Pancreas (tissue), 10 donors: Measurements from ENCODE around the gene SNX17. TPM values are rescaled to one million over a fixed set of nuclear protein-coding genes. Genes with fewer than 3 reads are reported as not detected.

Experiments
- ATAC-seq, 4 donors: fragments of 200-7000 bp; cut with Tn5 transposase; one replicate each; pipeline versions ENCODE4 v1.8.0 to v1.9.1; 2020; ENCODE audit warnings: mild to moderate bottlenecking in 4 of 4, moderate library complexity in 4 of 4
- DNase-seq, 6 donors: peaks; one replicate each; pipeline ENCODE4 v3.0.0-alpha.2; 2020
- FAIRE-seq: peaks from 2 replicates; lab custom pipeline; 2012; peaks lifted over from hg19 to GRCh38; lab: Jason Lieb, UNC
- H3K27ac ChIP-seq, 4 donors: fragments of 200-600 bp; sonication (generic); 1 replicate in 3 of 4; 2 replicates in 1 of 4; pipeline versions ENCODE4 v1.5.0 to v1.8.0; 2020
- H3K27me3 ChIP-seq, 4 donors: fragments of 200-600 bp; one replicate each; pipeline ENCODE4 v1.8.0; 2021
- H3K36me3 ChIP-seq, 3 donors: fragments of 200-600 bp; sonication (generic) in 1 of 3; one replicate each; pipeline versions ENCODE4 v1.5.0 to v1.8.0; 2020 to 2021
- H3K4me1 ChIP-seq, 3 donors: fragments of 200-600 bp; one replicate each; pipeline ENCODE4 v1.8.0; 2021
- H3K4me3 ChIP-seq, 4 donors: fragments of 200-600 bp; sonication (generic) in 2 of 4; one replicate each; pipeline versions ENCODE4 v1.5.0 to v1.8.0; 2020 to 2021
- H3K9me3 ChIP-seq, 4 donors: fragments of 200-600 bp; one replicate each; pipeline ENCODE4 v1.8.0; 2021
- WGBS, 2 donors: extraction: QIAGEN DNeasy Blood & Tissue Kit; methylation state at CpG; one replicate each; pipeline ENCODE4 v1.1.7; 2013; 5-methylcytosine and 5-hydroxymethylcytosine counted together
- intact Hi-C, 3 donors: fragments of 100-400 bp; cut with DNase I; formaldehyde crosslinking; loops; one replicate each; pipeline versions ENCODE4 v1.11.1 to v1.14.2; 2022
- polyA plus RNA-seq, 2 donors: library from polyadenylated mRNA; stranded (reverse); fragments of 200-250 nt; gene quantifications; one replicate each; pipeline ENCODE4 v1.2.3, GENCODE V29; 2013
- total RNA-seq, 6 donors: library from RNA; stranded (reverse); fragmentation: NEBNext Ultra II Directional in 4 of 6; extraction: Animal tissue kit (Norgen Biotek cat#: 25700) in 4 of 6; gene quantifications; one replicate each; pipeline versions ENCODE4 v1.2.1 to v1.2.4, GENCODE V29; 2021 to 2023
- TF ChIP-seq, protein P1 (sequence below), 4 donors: fragments of 200-600 bp; sonication (generic) in 3 of 4; IDR thresholded peaks; one replicate each; pipeline versions ENCODE4 v1.5.0 to v1.8.0; 2021; ENCODE audit warnings: antibody characterized with exemption in 4 of 4
- donor health status: healthy with polysubstance abuse.
- donor health status: DM: no; HTN: no; CAD: no; lungs with moderate emphysema.
- donor health status: DM: no; HTN: no; CAD: no.
- donor health status: control.
- donor health status: control.
- donor health status: Bipolar disorder and iron deficiency.
- donor health status: DM: yes; HTN: yes; CAD: no.
- donor health status: DM: no; HTN: no; CAD: no.
- donor health status: DM: no; HTN: no; CAD: no.
- donor health status: DM: yes; HTN: yes; CAD: no.

The SNX17 gene
- total and polyA plus RNA-seq, 8 donors = 34.3 to 60.2 (median 39.5) TPM

DNA sequence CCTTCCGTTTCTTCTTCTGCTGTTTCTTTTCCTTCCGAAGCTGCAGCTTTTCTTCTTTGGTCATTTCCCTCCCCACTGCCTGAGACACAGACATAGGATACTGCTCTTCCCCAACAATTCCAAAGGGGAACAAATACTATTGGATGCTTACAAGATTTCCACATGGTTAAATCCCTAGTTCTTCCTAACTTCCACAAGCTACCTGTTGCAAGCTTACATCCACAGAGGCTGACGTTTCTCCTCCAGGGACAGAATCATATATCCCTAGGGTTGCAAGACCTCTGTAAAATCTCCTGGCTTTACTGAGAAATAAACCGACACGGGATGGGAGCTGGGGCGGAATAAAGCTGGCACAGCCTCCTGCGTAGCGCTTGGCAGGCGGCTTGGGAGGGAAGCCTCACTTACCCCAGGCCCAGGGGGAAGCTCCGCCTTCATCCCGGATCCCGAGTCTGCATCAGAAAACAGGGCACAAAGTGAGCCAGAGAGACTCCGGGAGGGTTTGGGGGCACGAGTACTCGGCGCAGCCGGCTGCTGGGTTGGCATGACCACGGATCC, 868 bp upstream of the SNX17 start:
- Histone ChIP-seq H3K4me1 (peaks cover 16 to 23% (median 19%) of the 10 kb centered on the region in 3 donors), H3K36me3 (peaks cover 0 to 46% (median 31%) of the 10 kb centered on the region in 3 donors), H3K27me3 (no peaks in the 10 kb centered on the region), H3K4me3 (peak overlapping the region; percentile 60 to 94 (median 75)), H3K27ac (peak overlapping the region; percentile 86 to 91 (median 88)), H3K9me3 (no peaks in the 10 kb centered on the region)
- TF ChIP-seq, protein P1, sequence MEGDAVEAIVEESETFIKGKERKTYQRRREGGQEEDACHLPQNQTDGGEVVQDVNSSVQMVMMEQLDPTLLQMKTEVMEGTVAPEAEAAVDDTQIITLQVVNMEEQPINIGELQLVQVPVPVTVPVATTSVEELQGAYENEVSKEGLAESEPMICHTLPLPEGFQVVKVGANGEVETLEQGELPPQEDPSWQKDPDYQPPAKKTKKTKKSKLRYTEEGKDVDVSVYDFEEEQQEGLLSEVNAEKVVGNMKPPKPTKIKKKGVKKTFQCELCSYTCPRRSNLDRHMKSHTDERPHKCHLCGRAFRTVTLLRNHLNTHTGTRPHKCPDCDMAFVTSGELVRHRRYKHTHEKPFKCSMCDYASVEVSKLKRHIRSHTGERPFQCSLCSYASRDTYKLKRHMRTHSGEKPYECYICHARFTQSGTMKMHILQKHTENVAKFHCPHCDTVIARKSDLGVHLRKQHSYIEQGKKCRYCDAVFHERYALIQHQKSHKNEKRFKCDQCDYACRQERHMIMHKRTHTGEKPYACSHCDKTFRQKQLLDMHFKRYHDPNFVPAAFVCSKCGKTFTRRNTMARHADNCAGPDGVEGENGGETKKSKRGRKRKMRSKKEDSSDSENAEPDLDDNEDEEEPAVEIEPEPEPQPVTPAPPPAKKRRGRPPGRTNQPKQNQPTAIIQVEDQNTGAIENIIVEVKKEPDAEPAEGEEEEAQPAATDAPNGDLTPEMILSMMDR (IDR thresholded peaks at IDR 0.05) = no peak
- DNase-seq (no peak), ATAC-seq (peak; percentile 33 to 60 (median 46)), FAIRE-seq (no peak)
- 1 to 3% methylated on average over 18 of the region's 18 CpGs for WGBS, 2 donors
- intact Hi-C loops = no loop called here

DNA sequence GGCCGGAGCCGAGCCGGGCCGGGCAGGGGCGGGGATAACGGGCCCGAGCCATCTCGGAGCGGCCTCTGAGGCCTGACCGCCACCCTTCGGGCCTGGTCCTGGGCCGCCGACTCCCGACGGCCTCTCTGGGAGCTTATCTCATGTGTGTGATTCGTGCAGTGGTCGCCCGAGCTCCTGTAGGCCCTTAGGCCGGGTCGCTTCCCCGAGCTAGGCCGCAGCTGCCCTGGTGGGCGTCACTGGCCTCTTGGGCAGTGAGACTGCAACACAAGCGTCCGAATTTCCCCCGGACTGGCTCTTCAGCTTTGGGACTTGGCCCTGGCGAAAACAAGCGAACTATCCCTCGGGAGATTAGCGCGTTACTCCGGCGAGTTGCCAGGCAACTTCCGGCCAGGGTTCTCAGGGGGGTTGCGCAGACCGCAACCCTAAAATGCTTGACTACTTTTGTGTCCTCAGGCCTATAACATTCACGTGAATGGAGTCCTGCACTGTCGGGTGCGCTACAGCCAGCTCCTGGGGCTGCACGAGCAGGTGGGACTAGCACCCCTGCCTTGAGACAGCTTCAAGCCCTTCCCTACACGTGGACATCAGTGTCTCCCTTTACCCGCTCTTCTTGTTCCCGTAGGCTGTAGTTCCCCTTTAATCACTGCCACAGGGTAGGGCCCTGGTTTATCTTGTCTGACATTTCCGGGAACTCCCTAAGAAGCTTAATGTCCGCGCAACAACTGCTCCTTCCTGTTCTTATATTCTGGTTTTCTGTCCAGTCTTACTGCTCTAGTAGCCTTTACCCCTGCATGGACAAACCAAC, 602 bp downstream of the SNX17 start:
- WGBS, 2 donors = 0 to 1% methylated on average over 45 to 46 of the region's 46 CpGs
- H3K27me3 ChIP-seq = no peaks in the 10 kb centered on the region
- peak overlapping the region; percentile 57 to 90 (median 62) for H3K27ac ChIP-seq
- peaks cover 0 to 51% (median 38%) of the 10 kb centered on the region in 3 donors for H3K36me3 ChIP-seq
- peaks cover 16 to 23% (median 19%) of the 10 kb centered on the region in 3 donors for H3K4me1 ChIP-seq
- TF ChIP-seq, protein P1 (IDR thresholded peaks at IDR 0.05) = no peak
- H3K9me3 ChIP-seq = no peaks in the 10 kb centered on the region
- intact Hi-C loops = no loop called here
- no peak for FAIRE-seq
- peak; percentile 33 to 52 (median 49) for ATAC-seq
- DNase-seq = peak in 2 of 6 donors; percentile 23 to 43
- peak overlapping the region; percentile 66 to 94 (median 82) for H3K4me3 ChIP-seq

DNA sequence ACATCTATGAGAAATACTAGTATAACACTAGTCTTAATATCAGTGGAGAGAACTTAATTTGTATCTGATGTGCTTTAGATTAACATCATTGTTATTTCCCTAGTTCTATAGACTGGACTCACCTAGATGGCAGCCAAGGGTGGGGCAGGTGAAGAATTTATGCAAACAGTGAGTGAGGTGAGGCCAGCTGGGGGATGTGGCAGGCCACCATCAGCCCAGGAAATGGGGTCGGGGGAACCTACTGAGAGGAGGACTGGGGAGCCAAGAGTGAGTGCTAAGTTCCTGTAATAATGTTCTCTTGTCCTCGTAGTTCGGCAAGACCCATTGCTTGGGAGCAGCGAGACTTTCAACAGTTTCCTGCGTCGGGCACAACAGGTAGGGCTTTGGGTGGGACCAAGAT, 2.5 kb downstream of the SNX17 start:
- H3K9me3 ChIP-seq = no peaks in the 10 kb centered on the region
- intact Hi-C loops = no loop called here
- ATAC-seq (no peak), FAIRE-seq (no peak), DNase-seq (no peak)
- WGBS, 2 donors = 93 to 94% methylated on average over 6 of the region's 6 CpGs
- no peak overlapping the region for H3K4me3 ChIP-seq
- H3K27ac ChIP-seq = no peak overlapping the region
- TF ChIP-seq, protein P1 (IDR thresholded peaks at IDR 0.05) = no peak
- peaks cover 0 to 48% (median 37%) of the 10 kb centered on the region in 3 donors for H3K36me3 ChIP-seq
- H3K4me1 ChIP-seq = peaks cover 16 to 23% (median 19%) of the 10 kb centered on the region in 3 donors
- no peaks in the 10 kb centered on the region for H3K27me3 ChIP-seq

DNA sequence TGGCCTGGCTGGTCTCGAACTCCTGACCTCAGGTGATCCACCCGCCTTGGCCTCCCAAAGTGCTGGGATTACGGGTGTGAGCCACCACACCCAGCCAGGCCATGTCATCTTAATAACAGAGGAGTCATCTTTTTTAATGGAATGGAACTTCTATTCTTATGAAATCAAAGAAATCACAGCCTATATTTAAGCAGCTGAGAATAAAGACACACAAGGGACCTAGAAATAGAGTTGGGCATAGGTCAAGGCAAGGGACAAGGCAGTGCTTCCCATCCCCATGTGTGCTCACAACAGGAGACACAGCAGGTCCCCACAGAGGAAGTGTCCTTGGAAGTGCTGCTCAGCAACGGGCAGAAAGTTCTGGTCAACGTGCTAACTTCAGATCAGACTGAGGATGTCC, 3.2 kb downstream of the SNX17 start:
- DNase-seq = no peak

More for the DNA sequence above, 3.2 kb downstream of the SNX17 start:
- Histone ChIP-seq H3K4me3 (no peak overlapping the region), H3K9me3 (no peaks in the 10 kb centered on the region), H3K36me3 (peaks cover 0 to 46% (median 36%) of the 10 kb centered on the region in 3 donors), H3K27ac (no peak overlapping the region), H3K27me3 (no peaks in the 10 kb centered on the region), H3K4me1 (peaks cover 15 to 21% (median 17%) of the 10 kb centered on the region in 3 donors)
- WGBS, 2 donors = 77 to 78% methylated on average over 5 of the region's 5 CpGs
- ATAC-seq (no peak), FAIRE-seq (no peak)
- intact Hi-C loops = no loop called here
- TF ChIP-seq, protein P1 (IDR thresholded peaks at IDR 0.05) = no peak
